GM12872 (cell line): ENCODE measurements around the gene NARS2.

Experiments used
- CTCF ChIP-seq: IDR thresholded peaks from 3 replicates; pipeline ENCODE4 v1.5.1; 2011; ENCODE audit warnings: low read depth, mild to moderate bottlenecking, low read length, moderate library complexity; ENCODE audit not compliant: insufficient read depth

NARS2 gene

GRCh38 chr11:78526497-78527146 lies 48.0 kb downstream of the NARS2 start:
- no peak for TF ChIP-seq CTCF

- no peak for TF ChIP-seq CTCF
Measured at GRCh38 chr11:78525720-78526119, 48.9 kb downstream of the NARS2 start.

- TF ChIP-seq CTCF, result no peak
Measured at GRCh38 chr11:78520230-78520629, 54.4 kb downstream of the NARS2 start.

- TF ChIP-seq CTCF, result no peak
Measured at GRCh38 chr11:78516281-78516680, 58.4 kb downstream of the NARS2 start.

GRCh38 chr11:78514922-78515502 lies 59.7 kb downstream of the NARS2 start:
- TF ChIP-seq CTCF, result no peak

GRCh38 chr11:78510597-78510996 lies 64.1 kb downstream of the NARS2 start:
- no peak for TF ChIP-seq CTCF

- TF ChIP-seq CTCF, result no peak
Measured at GRCh38 chr11:78510025-78510596, 64.6 kb downstream of the NARS2 start.
